Activated CD4-positive, alpha-beta memory T cell treated with anti-CD3 and anti-CD28 coated beads for 36 hours (primary cell): ENCODE results near the gene DECR2. TPM values are rescaled to one million over a fixed set of nuclear protein-coding genes. Genes with fewer than 3 reads are reported as not detected.

Source experiments
- CTCF ChIA-PET: fragments of 350-600 bp; sonication (Branson Sonifier 250); formaldehyde crosslinking; loops from one replicate; lab custom pipeline; 2021; ENCODE audit warnings: antibody characterized with exemption, inconsistent platforms; lab: Charles Lee
- POLR2A ChIA-PET: fragments of 350-600 bp; sonication (Branson Sonifier 250); formaldehyde crosslinking; loops from one replicate; lab custom pipeline; 2021; ENCODE audit warnings: antibody characterized with exemption; lab: Charles Lee
- DNase-seq: peaks from one replicate; pipeline ENCODE4 v3.0.0-alpha.2; 2020
- H3K27ac Mint-ChIP-seq: one replicate; pipeline ENCODE4 v1.8.0; 2021; ENCODE audit warnings: mixed read lengths
- H3K27me3 Mint-ChIP-seq: one replicate; pipeline ENCODE4 v1.8.0; 2021; ENCODE audit warnings: mixed read lengths
- H3K36me3 Mint-ChIP-seq: one replicate; pipeline ENCODE4 v1.8.0; 2021; ENCODE audit warnings: mixed read lengths
- H3K4me1 Mint-ChIP-seq: one replicate; pipeline ENCODE4 v1.8.0; 2021; ENCODE audit warnings: low read depth, mixed read lengths
- H3K4me3 Mint-ChIP-seq: one replicate; pipeline ENCODE4 v1.8.0; 2021; ENCODE audit warnings: mild to moderate bottlenecking, mixed read lengths
- H3K9me3 Mint-ChIP-seq: one replicate; pipeline ENCODE4 v1.8.0; 2021; ENCODE audit warnings: mixed read lengths
- intact Hi-C: fragments of 100-400 bp; cut with micrococcal nuclease; formaldehyde crosslinking; loops from one replicate; pipeline ENCODE4 v1.15.1; 2023
- total RNA-seq, 2 experiments: library from RNA; stranded (reverse); gene quantifications; one replicate each; pipeline ENCODE4 v1.2.3, GENCODE V29; 2021

Gene DECR2
- total RNA-seq, 2 experiments from 2014 or later = 8.5 to 8.8 TPM

GRCh38 chr16:368388-369158, 33.1 kb upstream of the DECR2 start:
- no peaks in the 10 kb centered on the region for H3K9me3 Mint-ChIP-seq
- peaks cover 11% of the 10 kb centered on the region for H3K4me1 Mint-ChIP-seq
- H3K4me3 Mint-ChIP-seq = no peak overlapping the region
- ChIA-PET POLR2A (interaction anchor here (0.6 kb wide), 1 partner anchor 18 kb away, joined by 3 read pairs; no protein-coding TSS in a partner anchor), CTCF (no interaction called here)
- intact Hi-C loops = no loop called here
- H3K27ac Mint-ChIP-seq = no peak overlapping the region
- H3K36me3 Mint-ChIP-seq = peaks cover 11% of the 10 kb centered on the region
- H3K27me3 Mint-ChIP-seq = no peaks in the 10 kb centered on the region
- no peak for DNase-seq

- Mint-ChIP-seq H3K9me3 (no peaks in the 10 kb centered on the region), H3K27me3 (no peaks in the 10 kb centered on the region), H3K4me1 (peaks cover 11% of the 10 kb centered on the region), H3K36me3 (peaks cover 11% of the 10 kb centered on the region), H3K27ac (no peak overlapping the region), H3K4me3 (peak overlapping the region; percentile 59)
- no peak for DNase-seq
- CTCF ChIA-PET = no interaction called here
- intact Hi-C loops = no loop called here
- POLR2A ChIA-PET = no interaction called here
Observed at GRCh38 chr16:369275-369865, 32.3 kb upstream of the DECR2 start.

- ChIA-PET CTCF (interaction anchor here (0.6 to 1.3 kb wide), 3 partner anchors 8 to 273 kb away, joined by 3 to 10 read pairs (median 3); partner anchors contain the start of gene DECR2), POLR2A (interaction anchor here (2.1 kb wide), 1 partner anchor 142 kb away, joined by 8 read pairs; no protein-coding TSS in a partner anchor)
- intact Hi-C loops = loop anchor here (1.0 to 2.0 kb wide), 3 partner anchors 17 to 156 kb away; partner anchors contain the start of genes AXIN1 and FAM234A
- no peak for DNase-seq
- peaks cover 11% of the 10 kb centered on the region for H3K36me3 Mint-ChIP-seq
- no peaks in the 10 kb centered on the region for H3K9me3 Mint-ChIP-seq
- peaks cover 11% of the 10 kb centered on the region for H3K4me1 Mint-ChIP-seq
- peak overlapping the region; percentile 85 for H3K4me3 Mint-ChIP-seq
- H3K27me3 Mint-ChIP-seq = no peaks in the 10 kb centered on the region
- peak overlapping the region; percentile 85 for H3K27ac Mint-ChIP-seq
Observed at GRCh38 chr16:369866-370436, 31.7 kb upstream of the DECR2 start.

DNA sequence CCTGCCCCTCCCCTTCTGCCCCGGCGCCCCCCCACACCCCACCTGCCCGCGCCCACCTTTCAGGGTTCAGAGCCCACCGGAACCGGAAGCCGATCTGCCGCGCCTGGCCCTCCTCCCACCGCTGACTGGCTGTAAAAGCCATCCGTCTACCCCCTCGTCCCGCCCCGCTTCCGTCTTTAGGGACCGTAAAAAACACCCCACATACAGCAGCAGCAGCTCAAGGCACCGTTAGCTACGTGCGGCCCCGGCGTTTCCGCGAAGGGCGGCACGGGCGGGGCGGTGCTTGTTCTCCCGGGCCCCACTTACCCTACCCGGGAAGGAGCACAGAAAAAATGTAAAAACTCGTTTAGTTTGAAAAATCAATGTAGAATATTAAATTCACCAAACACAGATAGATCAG, 31.2 kb upstream of the DECR2 start, which contains the start of gene MRPL28:
Gene MRPL28, minus strand, starts transcription at position 96 of the 400 bp plus-strand sequence. CDS start 320 bp downstream, outside the sequence.
- intact Hi-C loops = loop anchor here (1.0 to 2.0 kb wide), 3 partner anchors 18 to 156 kb away; partner anchors contain the start of genes AXIN1 and FAM234A
- peak within 1 kb of the TSS; percentile 85 for H3K27ac Mint-ChIP-seq
- peaks cover 11% of the 10 kb centered on the region for H3K36me3 Mint-ChIP-seq
- ChIA-PET CTCF (interaction anchor here (0.6 to 1.3 kb wide), 3 partner anchors 8 to 274 kb away, joined by 3 to 10 read pairs (median 3); partner anchors contain the start of gene DECR2), POLR2A (interaction anchor here (1.3 to 2.1 kb wide), 3 partner anchors 8 to 142 kb away, joined by 4 to 8 read pairs (median 5); no protein-coding TSS in a partner anchor)
- no peaks in the 10 kb centered on the region for H3K27me3 Mint-ChIP-seq
- H3K9me3 Mint-ChIP-seq = no peaks in the 10 kb centered on the region
- H3K4me1 Mint-ChIP-seq = peaks cover 11% of the 10 kb centered on the region
- DNase-seq = peak; percentile 97
- H3K4me3 Mint-ChIP-seq = peak within 1 kb of the TSS; percentile 85

DNA sequence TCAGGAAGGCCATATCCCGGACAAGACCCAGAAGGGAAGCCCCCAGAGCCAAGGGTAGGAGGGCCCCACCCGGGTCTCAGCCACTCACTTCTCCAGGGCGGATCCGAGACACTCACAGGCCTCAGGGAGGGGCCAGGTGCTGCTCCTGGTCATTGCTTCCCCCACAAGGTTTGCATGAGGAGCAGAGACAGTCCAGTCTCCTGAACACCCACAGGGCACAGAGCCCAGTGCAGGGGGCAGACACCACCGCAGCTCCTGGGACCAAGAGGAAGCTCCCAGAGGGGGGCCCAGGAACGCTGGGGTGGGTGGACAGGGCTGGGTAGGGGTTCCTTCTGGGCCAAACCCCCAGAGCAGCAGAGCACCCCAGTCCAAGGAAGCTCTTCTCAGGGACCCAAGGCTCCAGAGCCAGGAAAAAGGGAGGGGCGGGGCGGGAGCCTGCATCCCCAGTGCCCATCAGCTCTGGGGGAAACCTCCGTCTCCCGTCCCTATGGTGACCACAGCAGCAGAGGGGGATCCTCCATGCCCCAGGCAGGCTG, 30.6 kb upstream of the DECR2 start:
- Mint-ChIP-seq H3K27ac (peak overlapping the region; percentile 85), H3K4me3 (no peak overlapping the region), H3K4me1 (peaks cover 11% of the 10 kb centered on the region), H3K27me3 (no peaks in the 10 kb centered on the region), H3K9me3 (no peaks in the 10 kb centered on the region), H3K36me3 (peaks cover 11% of the 10 kb centered on the region)
- POLR2A ChIA-PET = interaction anchor here (1.3 to 2.1 kb wide), 3 partner anchors 9 to 143 kb away, joined by 4 to 8 read pairs (median 5); no protein-coding TSS in a partner anchor
- CTCF ChIA-PET = interaction anchor here (1.3 kb wide), 1 partner anchor 9 kb away, joined by 10 read pairs; no protein-coding TSS in a partner anchor
- intact Hi-C loops = loop anchor here (1.0 to 2.0 kb wide), 3 partner anchors 18 to 155 kb away; partner anchors contain the start of genes AXIN1 and FAM234A
- DNase-seq = no peak

DNA sequence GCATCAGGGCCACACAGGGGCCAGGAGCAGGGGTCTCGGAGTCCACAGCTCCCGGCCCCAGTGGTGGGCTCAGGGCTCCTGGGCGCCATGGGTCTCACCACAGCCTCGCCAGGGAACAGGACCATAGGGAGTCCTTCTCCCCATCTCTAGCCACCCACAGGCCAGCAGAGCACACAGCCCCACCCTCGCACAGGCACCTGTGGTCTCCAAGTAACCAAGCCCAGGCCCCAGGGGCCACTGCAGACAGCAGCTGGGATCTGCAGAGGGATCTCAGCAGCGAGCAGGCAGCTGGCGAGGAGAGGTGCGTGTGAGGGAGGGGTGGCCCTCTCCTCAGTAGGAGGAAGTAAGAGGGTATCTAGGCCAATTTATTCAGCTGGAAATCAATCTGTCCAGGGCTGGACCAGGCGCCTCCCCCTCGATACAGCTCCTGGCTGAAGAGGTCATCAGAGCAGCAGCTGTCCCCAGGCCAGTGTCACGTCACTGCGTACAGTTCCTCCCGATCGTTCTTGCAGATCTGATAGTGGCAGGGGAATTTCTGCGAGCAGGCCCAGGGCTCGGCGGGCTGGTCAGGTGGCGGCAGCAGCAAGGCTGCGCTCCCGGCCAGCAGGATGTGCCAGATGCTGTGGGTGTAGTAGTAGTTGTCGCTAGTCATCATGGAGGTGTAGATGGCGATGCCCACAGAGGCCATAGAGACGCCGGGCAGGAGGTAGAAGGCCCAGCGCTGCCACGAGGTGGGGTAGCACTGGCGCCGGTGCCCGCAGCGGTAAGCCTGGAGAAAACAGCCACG, 30.0 kb upstream of the DECR2 start:
- peaks cover 11% of the 10 kb centered on the region for H3K4me1 Mint-ChIP-seq
- intact Hi-C loops = loop anchor here (2.0 kb wide), 1 partner anchor 19 kb away; the partner anchor contains the start of gene AXIN1
- H3K27me3 Mint-ChIP-seq = no peaks in the 10 kb centered on the region
- H3K36me3 Mint-ChIP-seq = peaks cover 11% of the 10 kb centered on the region
- ChIA-PET CTCF (no interaction called here), POLR2A (interaction anchor here (1.3 to 2.1 kb wide), 3 partner anchors 9 to 144 kb away, joined by 4 to 8 read pairs (median 5); no protein-coding TSS in a partner anchor)
- no peaks in the 10 kb centered on the region for H3K9me3 Mint-ChIP-seq
- no peak for DNase-seq
- H3K27ac Mint-ChIP-seq = peak overlapping the region; percentile 66
- H3K4me3 Mint-ChIP-seq = peak overlapping the region; percentile 10

- Mint-ChIP-seq H3K27ac (no peak overlapping the region), H3K27me3 (no peaks in the 10 kb centered on the region), H3K4me3 (no peak overlapping the region), H3K36me3 (peaks cover 8% of the 10 kb centered on the region), H3K4me1 (peaks cover 11% of the 10 kb centered on the region), H3K9me3 (no peaks in the 10 kb centered on the region)
- POLR2A ChIA-PET = no interaction called here
- CTCF ChIA-PET = no interaction called here
- no peak for DNase-seq
- intact Hi-C loops = no loop called here
Observed at GRCh38 chr16:372302-372983, 29.2 kb upstream of the DECR2 start.

- Mint-ChIP-seq H3K4me3 (no peak overlapping the region), H3K27ac (no peak overlapping the region), H3K27me3 (no peaks in the 10 kb centered on the region), H3K9me3 (no peaks in the 10 kb centered on the region), H3K4me1 (peaks cover 11% of the 10 kb centered on the region), H3K36me3 (peaks cover 6% of the 10 kb centered on the region)
- intact Hi-C loops = no loop called here
- CTCF ChIA-PET = no interaction called here
- POLR2A ChIA-PET = no interaction called here
- no peak for DNase-seq
Observed at GRCh38 chr16:373020-373598, 28.6 kb upstream of the DECR2 start.

- Mint-ChIP-seq H3K4me1 (peaks cover 11% of the 10 kb centered on the region), H3K4me3 (no peak overlapping the region), H3K27ac (no peak overlapping the region), H3K27me3 (no peaks in the 10 kb centered on the region), H3K36me3 (peaks cover 6% of the 10 kb centered on the region), H3K9me3 (no peaks in the 10 kb centered on the region)
- no peak for DNase-seq
- CTCF ChIA-PET = no interaction called here
- intact Hi-C loops = no loop called here
- POLR2A ChIA-PET = no interaction called here
Observed at GRCh38 chr16:373848-374615, 27.7 kb upstream of the DECR2 start.

DNA sequence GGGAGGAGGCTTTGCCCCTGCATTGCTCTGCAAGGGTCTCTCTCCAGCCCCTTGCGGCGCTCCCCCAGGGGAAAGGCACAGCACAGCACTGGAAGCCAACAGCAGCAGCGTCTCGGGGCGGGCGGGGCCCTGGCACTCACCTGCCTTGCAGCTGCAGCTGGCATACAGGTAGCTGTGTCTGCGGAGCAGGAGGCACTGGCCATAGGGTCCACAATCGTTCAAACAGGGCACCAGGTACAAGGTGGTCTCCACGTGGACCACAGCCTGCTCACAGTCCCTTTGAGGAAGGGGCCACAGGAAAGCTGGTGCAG, 27.1 kb upstream of the DECR2 start:
- no peak for DNase-seq
- H3K36me3 Mint-ChIP-seq = peaks cover 6% of the 10 kb centered on the region
- intact Hi-C loops = no loop called here
- H3K9me3 Mint-ChIP-seq = no peaks in the 10 kb centered on the region
- H3K4me1 Mint-ChIP-seq = peaks cover 9% of the 10 kb centered on the region
- ChIA-PET CTCF (no interaction called here), POLR2A (no interaction called here)
- H3K4me3 Mint-ChIP-seq = no peak overlapping the region
- no peaks in the 10 kb centered on the region for H3K27me3 Mint-ChIP-seq
- H3K27ac Mint-ChIP-seq = no peak overlapping the region
